Gastrocnemius medialis (tissue), 4 donors: ENCODE data around the gene ZNF804B.

Source experiments
- POLR2A ChIP-seq, 2 donors: fragments of 450-650 bp; IDR thresholded peaks; one replicate each; pipeline ENCODE4 v1.6.1; 2017; ENCODE audit warnings: antibody characterized with exemption in 2 of 2, mild to moderate bottlenecking in 2 of 2, moderate library complexity in 2 of 2
- TF ChIP-seq, protein P1 (sequence below), 5 experiments: fragments of 450-650 bp in 3 of 5; fragments of 200-600 bp in 2 of 5; sonication (generic) in 2 of 5; IDR thresholded peaks in 4 of 5; conservative IDR thresholded peaks in 1 of 5; 1 replicate in 4 of 5; 2 replicates in 1 of 5; pipeline ENCODE4 v1.5.1; 2016 to 2019; ENCODE audit warnings: antibody characterized with exemption in 5 of 5, mild to moderate bottlenecking in 3 of 5, moderate library complexity in 3 of 5

DNA sequence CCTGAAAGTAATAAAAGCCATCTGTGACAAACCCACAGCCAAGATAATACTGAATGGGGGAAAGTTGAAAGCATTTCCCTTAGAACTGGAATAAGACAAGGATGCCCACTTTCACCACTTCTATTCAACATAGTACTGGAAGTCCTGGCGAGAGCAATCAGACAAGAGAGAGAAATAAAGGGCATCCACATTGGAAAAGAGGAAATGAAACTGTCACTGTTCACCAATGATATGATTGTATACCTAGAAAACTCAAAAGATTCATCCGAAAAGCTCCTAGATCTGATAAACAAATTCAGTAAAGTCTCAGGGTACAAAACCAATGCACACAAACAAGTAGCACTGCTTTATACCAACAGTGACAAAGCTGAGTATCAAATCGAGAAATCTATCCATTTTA lies 617.7 kb downstream of the ZNF804B start:
- TF ChIP-seq, protein P1, sequence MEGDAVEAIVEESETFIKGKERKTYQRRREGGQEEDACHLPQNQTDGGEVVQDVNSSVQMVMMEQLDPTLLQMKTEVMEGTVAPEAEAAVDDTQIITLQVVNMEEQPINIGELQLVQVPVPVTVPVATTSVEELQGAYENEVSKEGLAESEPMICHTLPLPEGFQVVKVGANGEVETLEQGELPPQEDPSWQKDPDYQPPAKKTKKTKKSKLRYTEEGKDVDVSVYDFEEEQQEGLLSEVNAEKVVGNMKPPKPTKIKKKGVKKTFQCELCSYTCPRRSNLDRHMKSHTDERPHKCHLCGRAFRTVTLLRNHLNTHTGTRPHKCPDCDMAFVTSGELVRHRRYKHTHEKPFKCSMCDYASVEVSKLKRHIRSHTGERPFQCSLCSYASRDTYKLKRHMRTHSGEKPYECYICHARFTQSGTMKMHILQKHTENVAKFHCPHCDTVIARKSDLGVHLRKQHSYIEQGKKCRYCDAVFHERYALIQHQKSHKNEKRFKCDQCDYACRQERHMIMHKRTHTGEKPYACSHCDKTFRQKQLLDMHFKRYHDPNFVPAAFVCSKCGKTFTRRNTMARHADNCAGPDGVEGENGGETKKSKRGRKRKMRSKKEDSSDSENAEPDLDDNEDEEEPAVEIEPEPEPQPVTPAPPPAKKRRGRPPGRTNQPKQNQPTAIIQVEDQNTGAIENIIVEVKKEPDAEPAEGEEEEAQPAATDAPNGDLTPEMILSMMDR (IDR thresholded peaks at IDR 0.05 in 4 of 5, conservative IDR thresholded peaks at IDR 0.05 in 1 of 5): no peak
- no peak for TF ChIP-seq POLR2A (IDR thresholded peaks at IDR 0.05)
